GM18520 (cell line): Measurements from ENCODE around the gene REEP6.
"Not testable (repeated sequence)": the region's sequence is repeated elsewhere in the genome, so short reads cannot be mapped to it uniquely, and the experiment has no call there.

Experiments used
- ATAC-seq: cut with Tn5 transposase; IDR thresholded peaks from one replicate; pipeline ENCODE4 v1.9.1; 2021; ENCODE audit not compliant: unreplicated experiment

Gene REEP6

GRCh38 chr19:1522061-1522460, 31.1 kb downstream of the REEP6 start:
- no peak for ATAC-seq

GRCh38 chr19:1522838-1523237, 31.9 kb downstream of the REEP6 start:
- no peak for ATAC-seq

- ATAC-seq: no peak
These were observed 32.7 kb downstream of the REEP6 start, which contains the start of gene PLK5 for GRCh38 chr19:1523412-1524286. Gene PLK5 (plus strand): TSS chr19:1524077. CDS start chr19:1526997, 2,920 bp downstream.

- no peak for ATAC-seq
These were observed 33.4 kb downstream of the REEP6 start for GRCh38 chr19:1524287-1524971.

- no peak for ATAC-seq
These were observed 34.0 kb downstream of the REEP6 start for GRCh38 chr19:1524972-1525325.

GRCh38 chr19:1525343-1525742, 34.4 kb downstream of the REEP6 start:
- no peak for ATAC-seq

GRCh38 chr19:1526066-1526778, 35.2 kb downstream of the REEP6 start:
- no peak for ATAC-seq

GRCh38 chr19:1526979-1527649, 36.1 kb downstream of the REEP6 start:
- ATAC-seq: no peak

- no peak for ATAC-seq
These were observed 36.8 kb downstream of the REEP6 start for GRCh38 chr19:1527650-1528309.

- no peak for ATAC-seq
These were observed 37.8 kb downstream of the REEP6 start for GRCh38 chr19:1528596-1529429.

GRCh38 chr19:1529430-1529816, 38.4 kb downstream of the REEP6 start:
- ATAC-seq: no peak

GRCh38 chr19:1530856-1531255, 39.9 kb downstream of the REEP6 start:
- not testable (repeated sequence) for ATAC-seq

GRCh38 chr19:1531587-1531986, 40.6 kb downstream of the REEP6 start:
- no peak for ATAC-seq

GRCh38 chr19:1532003-1532402, 41.0 kb downstream of the REEP6 start:
- ATAC-seq: no peak

- no peak for ATAC-seq
These were observed 42.6 kb downstream of the REEP6 start for GRCh38 chr19:1533510-1534150.

GRCh38 chr19:1534972-1535371, 44.0 kb downstream of the REEP6 start:
- ATAC-seq: no peak

- ATAC-seq: not testable (repeated sequence)
These were observed 44.7 kb downstream of the REEP6 start for GRCh38 chr19:1535699-1536098.

- no peak for ATAC-seq
These were observed 48.0 kb downstream of the REEP6 start for GRCh38 chr19:1538978-1539377.

- not testable (repeated sequence) for ATAC-seq
These were observed 48.8 kb downstream of the REEP6 start for GRCh38 chr19:1539749-1540148.
